Erythroblast (primary cell): ENCODE results near the gene CADM3.

Experiments
- DNase-seq, 2 experiments: peaks; one replicate each; lab custom pipeline; 2025; lab: John Stamatoyannopoulos, UW
- GATA1 ChIP-seq: IDR thresholded peaks from 2 replicates; pipeline ENCODE4 v1.6.1; 2011; ENCODE audit warnings: low read depth, mild to moderate bottlenecking, control low read depth, low read length, moderate library complexity
- POLR2A ChIP-seq: IDR thresholded peaks from 2 replicates; pipeline ENCODE4 v1.6.1; 2011; ENCODE audit warnings: mild to moderate bottlenecking, low read length

Gene CADM3, protein sequence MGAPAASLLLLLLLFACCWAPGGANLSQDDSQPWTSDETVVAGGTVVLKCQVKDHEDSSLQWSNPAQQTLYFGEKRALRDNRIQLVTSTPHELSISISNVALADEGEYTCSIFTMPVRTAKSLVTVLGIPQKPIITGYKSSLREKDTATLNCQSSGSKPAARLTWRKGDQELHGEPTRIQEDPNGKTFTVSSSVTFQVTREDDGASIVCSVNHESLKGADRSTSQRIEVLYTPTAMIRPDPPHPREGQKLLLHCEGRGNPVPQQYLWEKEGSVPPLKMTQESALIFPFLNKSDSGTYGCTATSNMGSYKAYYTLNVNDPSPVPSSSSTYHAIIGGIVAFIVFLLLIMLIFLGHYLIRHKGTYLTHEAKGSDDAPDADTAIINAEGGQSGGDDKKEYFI

GRCh38 chr1:159171254-159171687 is at the start of gene CADM3:
Gene CADM3, plus strand, starts transcription at chr1:159171615. Its CDS starts 151 bp downstream, at chr1:159171766.
- TF ChIP-seq GATA1: no peak
- TF ChIP-seq POLR2A: no peak

DNA sequence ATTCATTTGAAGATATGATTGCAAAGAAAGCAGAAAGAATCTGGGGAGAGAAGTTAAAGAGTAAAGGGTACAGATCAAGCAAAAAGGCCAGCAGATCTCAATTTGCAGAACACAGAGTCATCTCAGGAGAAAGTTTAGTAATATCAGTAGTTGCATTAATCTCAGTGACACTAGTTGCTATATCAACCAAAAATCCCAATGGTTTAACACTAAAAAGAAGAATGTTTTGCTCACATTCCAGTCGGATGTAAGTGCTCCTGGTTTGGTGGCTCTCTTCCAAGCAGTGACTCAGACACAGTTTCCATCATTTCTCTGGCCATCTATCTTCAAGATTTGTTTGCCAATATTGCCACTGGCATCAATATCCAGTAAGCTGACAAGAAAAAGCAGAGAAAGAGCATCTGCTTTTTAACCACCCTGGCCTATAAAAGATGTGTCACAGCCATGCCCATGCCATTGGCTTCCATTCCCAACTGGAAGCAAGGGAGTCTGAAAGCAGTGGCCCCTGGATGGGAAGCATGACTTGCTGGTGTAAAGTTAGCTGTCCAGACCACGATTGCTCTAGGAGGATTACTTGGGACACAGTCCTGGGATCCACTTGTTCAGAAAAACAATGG is 49.3 kb upstream of the CADM3 start:
- no peak for TF ChIP-seq GATA1
- TF ChIP-seq POLR2A: no peak
- DNase-seq: no peak

More at GRCh38 chr1:159171254-159171687, at the start of gene CADM3:
- DNase-seq: no peak

- TF ChIP-seq GATA1 (no peak), POLR2A (no peak)
- DNase-seq: no peak
Observed at GRCh38 chr1:159123587-159123986, 47.8 kb upstream of the CADM3 start.

GRCh38 chr1:159132271-159132881 is 39.0 kb upstream of the CADM3 start:
- no peak for TF ChIP-seq GATA1
- TF ChIP-seq POLR2A: no peak
- DNase-seq: peak; percentile 71 to 87

GRCh38 chr1:159140474-159140873 is 30.9 kb upstream of the CADM3 start:
- DNase-seq: no peak

DNA sequence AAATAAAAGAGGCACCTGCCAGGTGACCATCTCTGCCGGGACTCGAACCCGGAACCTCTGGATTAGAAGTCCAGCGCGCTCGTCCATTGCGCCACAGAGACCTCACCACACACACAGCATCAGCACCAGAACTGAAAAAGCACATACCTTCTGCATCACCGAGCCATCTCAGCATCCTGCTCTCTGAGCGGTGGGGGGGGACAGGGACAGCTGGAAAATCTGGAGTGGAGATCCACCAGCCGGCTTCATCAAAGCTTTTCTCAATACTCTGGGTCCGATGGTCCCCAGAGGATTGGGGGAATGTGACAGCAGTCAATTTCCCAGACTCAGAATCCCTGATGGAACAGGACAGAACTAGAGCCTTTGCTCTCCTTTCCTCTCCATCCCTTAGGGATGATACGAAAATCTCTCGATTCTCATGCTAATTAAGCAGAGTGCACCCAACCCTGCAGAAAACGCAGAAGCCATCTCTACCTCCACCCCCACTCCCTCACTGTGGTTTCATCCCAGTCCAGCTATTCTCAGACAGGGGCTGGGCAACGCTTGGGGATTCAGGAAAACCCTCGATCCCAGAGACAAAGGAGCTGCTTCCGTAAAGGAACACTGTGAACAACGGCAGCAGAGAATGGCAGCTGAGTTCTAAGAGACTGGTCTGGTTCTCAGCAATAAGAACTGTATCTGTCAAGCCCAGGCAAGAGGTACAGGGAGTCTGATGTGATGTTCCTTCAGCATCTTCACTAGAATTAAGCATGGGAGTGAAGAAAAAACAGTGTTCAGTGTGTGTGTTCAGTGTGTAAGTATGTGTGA is 29.6 kb upstream of the CADM3 start:
- DNase-seq: peak in 1 of 2 experiments; percentile 6
- TF ChIP-seq POLR2A: no peak
- TF ChIP-seq GATA1: no peak

More at GRCh38 chr1:159140474-159140873, 30.9 kb upstream of the CADM3 start:
- TF ChIP-seq GATA1: no peak
- TF ChIP-seq POLR2A: no peak

DNA sequence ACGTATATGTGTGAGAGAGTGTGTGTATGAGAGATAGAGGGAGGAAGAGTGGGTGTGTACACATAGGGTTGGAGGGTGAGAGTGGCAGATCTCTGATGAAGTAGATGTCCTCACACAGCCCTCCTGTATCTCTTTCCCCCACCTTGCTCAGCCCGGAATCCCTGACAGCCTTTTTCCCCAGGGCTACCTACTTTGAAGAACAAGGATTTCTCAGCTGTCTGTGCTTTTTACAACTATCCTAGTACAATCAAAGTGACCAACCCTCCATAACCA is 29.1 kb upstream of the CADM3 start:
- TF ChIP-seq POLR2A: no peak
- TF ChIP-seq GATA1: no peak
- DNase-seq: peak; percentile 44 to 58

DNA sequence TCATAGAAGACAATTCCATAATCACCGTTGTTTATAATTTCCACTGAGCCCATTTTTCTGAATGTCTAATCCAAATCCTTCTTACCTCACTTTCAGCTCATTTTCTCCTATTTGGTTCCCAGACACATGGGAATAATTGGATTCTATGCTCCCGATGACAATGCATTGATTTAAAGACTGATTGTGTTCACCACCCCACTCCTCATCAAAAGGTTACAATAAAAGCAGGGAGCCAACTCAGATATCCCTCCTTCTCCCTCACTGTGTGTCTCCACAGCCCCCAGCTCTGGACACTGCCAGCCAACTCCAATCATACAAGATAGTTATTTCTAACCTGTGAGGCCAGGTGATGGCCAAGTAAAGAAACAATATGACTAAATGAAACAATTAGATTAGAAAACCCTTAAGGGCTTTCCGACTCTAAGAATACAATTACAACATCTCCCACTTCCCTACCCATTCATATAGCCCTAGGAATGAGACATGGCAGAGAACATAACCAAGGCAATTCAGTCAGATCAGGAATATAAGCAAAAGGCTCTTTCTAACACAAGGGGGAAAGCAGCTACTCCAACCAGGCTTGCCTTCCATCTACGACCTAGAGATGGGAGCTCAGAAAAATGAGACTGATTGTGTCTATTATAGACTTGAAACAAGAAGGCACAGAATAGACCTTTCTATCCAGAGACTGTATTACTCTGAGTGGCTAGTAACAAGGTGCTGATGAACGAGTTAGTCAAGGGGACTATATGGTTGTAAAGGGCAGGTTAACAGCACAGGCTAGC is 28.5 kb upstream of the CADM3 start:
- no peak for DNase-seq
- no peak for TF ChIP-seq GATA1

- TF ChIP-seq GATA1 (no peak), POLR2A (no peak)
- no peak for DNase-seq
Observed at GRCh38 chr1:159144571-159144970, 26.8 kb upstream of the CADM3 start.

GRCh38 chr1:159146980-159147379 is 24.4 kb upstream of the CADM3 start:
- TF ChIP-seq GATA1 (no peak), POLR2A (no peak)
- no peak for DNase-seq

DNA sequence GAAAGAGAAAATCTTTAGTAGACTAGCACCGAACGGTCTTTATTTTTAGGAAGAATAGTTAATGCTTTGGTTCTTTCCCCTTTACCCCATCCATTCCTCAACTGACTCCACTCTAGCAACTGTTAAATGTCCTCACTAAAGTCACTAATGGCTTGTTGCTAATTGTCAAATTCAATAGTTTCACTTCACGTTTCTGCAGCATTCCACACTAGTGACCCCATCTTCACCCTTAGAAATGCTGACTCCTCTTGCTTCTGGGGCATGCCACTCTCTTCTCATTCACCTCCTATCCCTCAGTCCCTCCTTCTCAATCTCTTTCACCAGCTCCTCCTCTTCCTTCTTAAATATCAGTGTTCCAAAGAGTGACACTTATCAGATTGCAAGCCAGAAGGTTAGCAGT is 19.4 kb upstream of the CADM3 start:
- DNase-seq: no peak
- TF ChIP-seq POLR2A: no peak
- no peak for TF ChIP-seq GATA1

- no peak for TF ChIP-seq POLR2A
- DNase-seq: peak; percentile 81 to 91
Observed at GRCh38 chr1:159161001-159161718, 10.3 kb upstream of the CADM3 start.
